H9 (cell line): ENCODE data around the gene ACP4. TPM values are rescaled to one million over a fixed set of nuclear protein-coding genes. Genes with fewer than 3 reads are reported as not detected.

ENCODE experiments used
- DNase-seq: peaks from one replicate; pipeline ENCODE4 v3.0.0-alpha.2; 2017
- H2AFZ ChIP-seq: one replicate; pipeline ENCODE4 v1.6.1; 2013; ENCODE audit warnings: mild to moderate bottlenecking, low read length, control low read depth, moderate library complexity
- H2AK5ac ChIP-seq: 2 replicates; pipeline ENCODE4 v1.6.1; 2013; ENCODE audit warnings: low read length, control low read depth, mixed read lengths; ENCODE audit not compliant: insufficient read length
- H2BK120ac ChIP-seq: one replicate; pipeline ENCODE4 v1.6.1; 2013; ENCODE audit warnings: low read depth, mild to moderate bottlenecking, low read length, control low read depth, inconsistent platforms; ENCODE audit not compliant: poor library complexity, severe bottlenecking
- H2BK12ac ChIP-seq: 2 replicates; pipeline ENCODE4 v1.6.1; 2013; ENCODE audit warnings: low read length, control low read depth, mixed read lengths, low read depth; ENCODE audit not compliant: insufficient read length
- H2BK15ac ChIP-seq: 2 replicates; pipeline ENCODE4 v1.6.1; 2013; ENCODE audit warnings: low read depth, low read length, control low read depth
- H2BK20ac ChIP-seq: one replicate; pipeline ENCODE4 v1.6.1; 2013; ENCODE audit warnings: low read depth, mild to moderate bottlenecking, low read length, control low read depth, inconsistent platforms; ENCODE audit not compliant: poor library complexity, severe bottlenecking
- H2BK5ac ChIP-seq: 2 replicates; pipeline ENCODE4 v1.6.1; 2013; ENCODE audit warnings: low read length, control low read depth, mixed read lengths; ENCODE audit not compliant: insufficient read length
- H3K14ac ChIP-seq: 2 replicates; pipeline ENCODE4 v1.6.1; 2013; ENCODE audit warnings: low read length, control low read depth; ENCODE audit not compliant: insufficient read depth
- H3K18ac ChIP-seq: 2 replicates; pipeline ENCODE4 v1.6.1; 2013; ENCODE audit warnings: low read depth, mild to moderate bottlenecking, mixed read lengths, low read length, control low read depth; ENCODE audit not compliant: insufficient read length
- H3K23ac ChIP-seq: 2 replicates; pipeline ENCODE4 v1.6.1; 2013; ENCODE audit warnings: low read length, control low read depth, mixed read lengths, low read depth; ENCODE audit not compliant: insufficient read length
- H3K23me2 ChIP-seq: 2 replicates; pipeline ENCODE4 v1.6.1; 2013; ENCODE audit warnings: low read depth, mild to moderate bottlenecking, mixed read lengths, low read length, control low read depth; ENCODE audit not compliant: insufficient read length, poor library complexity, severe bottlenecking
- H3K27ac ChIP-seq: 2 replicates; pipeline ENCODE4 v1.5.1; 2013; ENCODE audit warnings: low read length, control low read depth, mixed read lengths, low read depth; ENCODE audit not compliant: insufficient read length
- H3K27me3 ChIP-seq: 2 replicates; pipeline ENCODE4 v1.6.1; 2013; ENCODE audit warnings: low read length, control low read depth, inconsistent platforms; ENCODE audit not compliant: insufficient read depth
- H3K4ac ChIP-seq: 2 replicates; pipeline ENCODE4 v1.6.1; 2013; ENCODE audit warnings: low read depth, mild to moderate bottlenecking, control low read depth, inconsistent platforms, low read length, moderate library complexity
- H3K4me1 ChIP-seq: 2 replicates; pipeline ENCODE4 v1.6.1; 2013; ENCODE audit warnings: low read length, control low read depth, inconsistent platforms; ENCODE audit not compliant: insufficient read depth
- H3K4me2 ChIP-seq: 2 replicates; pipeline ENCODE4 v1.6.1; 2013; ENCODE audit warnings: low read length, control low read depth, mixed read lengths; ENCODE audit not compliant: insufficient read length, insufficient read depth
- H3K56ac ChIP-seq: 2 replicates; pipeline ENCODE4 v1.6.1; 2013; ENCODE audit warnings: low read depth, mild to moderate bottlenecking, mixed read lengths, low read length, control low read depth; ENCODE audit not compliant: insufficient read length
- H3K79me1 ChIP-seq: 2 replicates; pipeline ENCODE4 v1.6.1; 2013; ENCODE audit warnings: low read depth, mild to moderate bottlenecking, moderate library complexity, low read length, control low read depth, inconsistent platforms; ENCODE audit not compliant: insufficient read depth, poor library complexity, severe bottlenecking
- H3K79me2 ChIP-seq: 2 replicates; pipeline ENCODE4 v1.6.1; 2013; ENCODE audit warnings: low read length, control low read depth, inconsistent platforms; ENCODE audit not compliant: insufficient read depth
- H3K9ac ChIP-seq: 2 replicates; pipeline ENCODE4 v1.6.1; 2013; ENCODE audit warnings: low read length, control low read depth, mixed read lengths; ENCODE audit not compliant: insufficient read length; ENCODE audit errors: extremely low read depth
- H3K9me3 ChIP-seq: one replicate; pipeline ENCODE4 v1.6.1; 2013; ENCODE audit warnings: low read depth, low read length, inconsistent platforms; ENCODE audit not compliant: control insufficient read depth
- H3T11ph ChIP-seq: one replicate; pipeline ENCODE4 v1.6.1; 2013; ENCODE audit warnings: mild to moderate bottlenecking, low read length, control low read depth, inconsistent platforms
- H4K20me1 ChIP-seq: one replicate; pipeline ENCODE4 v1.6.1; 2013; ENCODE audit not compliant: control insufficient read depth, insufficient read length, insufficient read depth
- H4K5ac ChIP-seq: 2 replicates; pipeline ENCODE4 v1.6.1; 2013; ENCODE audit warnings: low read depth, mild to moderate bottlenecking, mixed read lengths, low read length, control low read depth; ENCODE audit not compliant: insufficient read length
- H4K8ac ChIP-seq: replicated peaks from 2 replicates; pipeline ENCODE4 v1.6.1; 2013; ENCODE audit warnings: low read length, control low read depth, mixed read lengths, low read depth; ENCODE audit not compliant: insufficient read length
- H4K91ac ChIP-seq: 2 replicates; pipeline ENCODE4 v1.6.1; 2013; ENCODE audit warnings: low read depth, mild to moderate bottlenecking, moderate library complexity, mixed read lengths, low read length, control low read depth; ENCODE audit not compliant: insufficient read length
- H3K27ac Mint-ChIP-seq, 3 experiments: 2 replicates in 2 of 3; 3 replicates in 1 of 3; pipeline ENCODE4 v1.8.0; 2020 to 2021; ENCODE audit warnings: mixed read lengths in 3 of 3, mild to moderate bottlenecking in 1 of 3, moderate library complexity in 1 of 3
- H3K27me3 Mint-ChIP-seq: 2 replicates; pipeline ENCODE4 v1.8.0; 2021; ENCODE audit warnings: low read depth, mild to moderate bottlenecking, moderate library complexity, mixed read lengths
- H3K36me3 Mint-ChIP-seq, 3 experiments: 2 replicates in 2 of 3; 3 replicates in 1 of 3; pipeline ENCODE4 v1.8.0; 2020 to 2021; ENCODE audit warnings: low read depth in 3 of 3, mixed read lengths in 3 of 3; ENCODE audit not compliant: insufficient read depth in 1 of 3
- H3K4me1 Mint-ChIP-seq, 2 experiments: 2 replicates each; pipeline ENCODE4 v1.8.0; 2020; ENCODE audit warnings: mixed read lengths in 2 of 2
- H3K4me3 Mint-ChIP-seq, 2 experiments: 2 replicates in 1 of 2; 3 replicates in 1 of 2; pipeline ENCODE4 v1.8.0; 2020 to 2021; ENCODE audit warnings: mild to moderate bottlenecking in 2 of 2, mixed read lengths in 2 of 2, moderate library complexity in 1 of 2
- H3K9me3 Mint-ChIP-seq, 2 experiments: 2 replicates in 1 of 2; 3 replicates in 1 of 2; pipeline ENCODE4 v1.8.0; 2020; ENCODE audit warnings: mild to moderate bottlenecking in 2 of 2, mixed read lengths in 2 of 2, moderate library complexity in 1 of 2
- CTCF ChIP-seq: fragments of 200-600 bp; sonication (generic); conservative IDR thresholded peaks from 3 replicates; pipeline ENCODE4 v1.8.0; 2021; ENCODE audit warnings: antibody characterized with exemption, mild to moderate bottlenecking
- WGBS: extraction: QIAGEN DNeasy Blood & Tissue Kit; methylation state at CpG from one replicate; pipeline ENCODE4 v1.1.7; 2013; ENCODE audit warnings: missing lambda C conversion rate, low lambda C conversion rate, mixed read lengths; ENCODE audit not compliant: insufficient read length; ENCODE audit errors: extremely low coverage; 5-methylcytosine and 5-hydroxymethylcytosine counted together
- total RNA-seq: library from RNA; stranded (reverse); gene quantifications from 2 replicates; pipeline ENCODE4 v1.2.1, GENCODE V29; 2021

Gene ACP4
- total RNA-seq, 1 experiment from 2014 or later = not detected

- no peak overlapping the region for H4K8ac ChIP-seq
- Mint-ChIP-seq H3K27ac (no peak overlapping the region), H3K4me3 (peak overlapping the region in 1 of 2 experiments; percentile 76; a peak in 2 of 5 replicates), H3K9me3 (peaks cover 3 to 4% of the 10 kb centered on the region in 2 experiments; a peak in 3 of 5 replicates), H3K4me1 (peaks cover 33 to 42% of the 10 kb centered on the region in 2 experiments), H3K27me3 (peaks cover 89% of the 10 kb centered on the region), H3K36me3 (peaks cover 0 to 2% (median 0%) of the 10 kb centered on the region in 3 experiments; a peak in 4 of 7 replicates)
- no peaks in the 10 kb centered on the region for H3K9me3 ChIP-seq
- H3K4me2 ChIP-seq = peak overlapping the region; percentile 92
- no peak overlapping the region for H2AK5ac ChIP-seq
- no peaks in the 10 kb centered on the region for H3K79me2 ChIP-seq
- H2BK5ac ChIP-seq = no peak overlapping the region
- no peak overlapping the region for H3K18ac ChIP-seq
- H3K9ac ChIP-seq = no peak overlapping the region
- TF ChIP-seq CTCF = no peak
- WGBS = no CpG with 5 or more reads among the region's 8 CpGs
- H3K56ac ChIP-seq = no peak overlapping the region
- no peak overlapping the region for H2BK15ac ChIP-seq
- peaks cover 12% of the 10 kb centered on the region for H3K27me3 ChIP-seq
- H4K20me1 ChIP-seq = no peaks in the 10 kb centered on the region
- H3T11ph ChIP-seq = no peak overlapping the region
- H2AFZ ChIP-seq = no peak overlapping the region
- H3K27ac ChIP-seq = no peak overlapping the region
- DNase-seq = no peak
- H3K14ac ChIP-seq = no peak overlapping the region
- no peak overlapping the region for H2BK20ac ChIP-seq
- H2BK120ac ChIP-seq = no peak overlapping the region
- no peak overlapping the region for H3K23ac ChIP-seq
- no peak overlapping the region for H2BK12ac ChIP-seq
- no peaks in the 10 kb centered on the region for H3K79me1 ChIP-seq
- H3K23me2 ChIP-seq = peaks cover 8% of the 10 kb centered on the region
- peaks cover 5% of the 10 kb centered on the region; the same call in 1 of the 2 replicates for H3K4me1 ChIP-seq
- no peak overlapping the region for H4K5ac ChIP-seq
- no peak overlapping the region for H4K91ac ChIP-seq
- H3K4ac ChIP-seq = no peak overlapping the region
Measured at GRCh38 chr19:50819636-50820035, 29.4 kb downstream of the ACP4 start.
